ENCODE data around the gene RFXANK. TPM values are rescaled to one million over a fixed set of nuclear protein-coding genes. Genes with fewer than 3 reads are reported as not detected.
"Not testable (repeated sequence)": the region's sequence is repeated elsewhere in the genome, so short reads cannot be mapped to it uniquely, and the experiment has no call there.

RFXANK gene
- total RNA-seq, 4 donors from 2014 or later = 24.4 to 60.2 (median 53.8) TPM

DNA sequence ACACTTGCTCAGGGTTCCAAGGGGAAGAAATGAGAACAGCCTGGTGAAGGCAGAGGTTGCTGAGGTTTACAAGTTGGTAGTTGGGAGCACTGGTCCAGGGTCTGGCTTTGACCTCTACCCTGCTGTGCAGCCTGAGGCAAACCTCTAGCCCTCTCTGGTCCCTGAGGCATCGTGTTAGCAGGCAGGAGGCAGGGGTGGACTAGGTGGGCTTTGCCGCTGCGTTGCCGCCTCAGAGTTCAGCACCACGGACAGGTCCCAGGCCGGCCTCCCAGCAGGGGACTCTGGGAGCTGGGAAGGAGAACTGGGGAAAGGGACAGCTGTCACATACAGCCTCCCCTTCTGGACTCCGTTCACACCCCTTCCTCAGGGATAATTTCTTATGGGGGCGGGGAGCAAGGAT, 22.8 kb downstream of the RFXANK start:
- no peak for DNase-seq
- H3K4me1 ChIP-seq = no peaks in the 10 kb centered on the region
- no peak overlapping the region for H3K4me3 ChIP-seq
- H3K27ac ChIP-seq = no peak overlapping the region
- TF ChIP-seq POLR2A (IDR thresholded peaks at IDR 0.05) = no peak
- TF ChIP-seq, protein P1, sequence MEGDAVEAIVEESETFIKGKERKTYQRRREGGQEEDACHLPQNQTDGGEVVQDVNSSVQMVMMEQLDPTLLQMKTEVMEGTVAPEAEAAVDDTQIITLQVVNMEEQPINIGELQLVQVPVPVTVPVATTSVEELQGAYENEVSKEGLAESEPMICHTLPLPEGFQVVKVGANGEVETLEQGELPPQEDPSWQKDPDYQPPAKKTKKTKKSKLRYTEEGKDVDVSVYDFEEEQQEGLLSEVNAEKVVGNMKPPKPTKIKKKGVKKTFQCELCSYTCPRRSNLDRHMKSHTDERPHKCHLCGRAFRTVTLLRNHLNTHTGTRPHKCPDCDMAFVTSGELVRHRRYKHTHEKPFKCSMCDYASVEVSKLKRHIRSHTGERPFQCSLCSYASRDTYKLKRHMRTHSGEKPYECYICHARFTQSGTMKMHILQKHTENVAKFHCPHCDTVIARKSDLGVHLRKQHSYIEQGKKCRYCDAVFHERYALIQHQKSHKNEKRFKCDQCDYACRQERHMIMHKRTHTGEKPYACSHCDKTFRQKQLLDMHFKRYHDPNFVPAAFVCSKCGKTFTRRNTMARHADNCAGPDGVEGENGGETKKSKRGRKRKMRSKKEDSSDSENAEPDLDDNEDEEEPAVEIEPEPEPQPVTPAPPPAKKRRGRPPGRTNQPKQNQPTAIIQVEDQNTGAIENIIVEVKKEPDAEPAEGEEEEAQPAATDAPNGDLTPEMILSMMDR (IDR thresholded peaks at IDR 0.05) = no peak
- no peaks in the 10 kb centered on the region for H3K9me3 ChIP-seq
- H3K27me3 ChIP-seq = peaks cover 0 to 21% of the 10 kb centered on the region in 2 donors
- intact Hi-C loops (cut with DNase I; ENCODE audit: low total_unique reads) = no loop called here
- no peaks in the 10 kb centered on the region for H3K36me3 ChIP-seq

DNA sequence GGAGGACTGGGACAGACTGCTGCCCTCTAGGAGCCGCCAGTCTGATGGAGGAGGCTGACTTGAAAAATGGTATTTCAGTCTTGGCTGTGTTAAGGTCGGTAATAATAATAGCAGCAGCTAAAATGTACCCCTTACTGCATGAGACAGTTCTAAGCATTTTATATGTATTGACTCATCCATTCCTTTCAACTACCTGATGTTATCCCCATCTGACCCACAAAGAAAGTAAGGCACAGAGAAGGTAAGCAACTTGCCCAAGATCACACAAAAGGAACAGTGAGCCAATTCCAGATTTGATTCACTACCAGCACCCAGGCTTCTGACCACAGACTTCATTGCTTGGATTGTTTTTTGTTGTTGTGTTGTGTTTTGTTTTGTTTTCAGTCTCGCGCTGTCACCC, 23.7 kb downstream of the RFXANK start:
- no peaks in the 10 kb centered on the region for H3K36me3 ChIP-seq
- no peaks in the 10 kb centered on the region for H3K9me3 ChIP-seq
- H3K27me3 ChIP-seq = peaks cover 0 to 21% of the 10 kb centered on the region in 2 donors
- H3K4me1 ChIP-seq = no peaks in the 10 kb centered on the region
- DNase-seq = no peak
- no peak overlapping the region for H3K27ac ChIP-seq
- no peak for TF ChIP-seq POLR2A (IDR thresholded peaks at IDR 0.05)
- TF ChIP-seq, protein P1 (IDR thresholded peaks at IDR 0.05) = no peak
- no peak overlapping the region for H3K4me3 ChIP-seq
- intact Hi-C loops (cut with DNase I; ENCODE audit: low total_unique reads) = no loop called here

DNA sequence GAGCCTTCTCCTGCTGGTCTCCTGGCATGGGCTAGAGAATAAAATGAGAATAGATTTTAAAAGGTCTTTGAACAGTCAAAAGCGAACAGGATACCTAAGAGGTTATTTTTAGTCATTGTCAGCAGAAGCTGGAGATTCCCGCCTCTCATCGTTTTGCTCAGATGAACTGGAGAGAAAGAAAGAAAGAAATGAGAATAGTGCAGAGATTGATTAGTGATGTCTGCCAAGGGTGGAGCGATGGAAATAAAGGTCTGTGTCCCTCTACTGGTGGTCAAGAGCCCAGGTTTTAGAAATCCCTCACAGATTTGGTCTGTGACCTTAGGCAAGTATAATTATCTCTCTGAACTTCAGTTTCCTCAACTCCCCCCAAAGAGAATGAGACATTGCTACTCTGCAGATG, 25.0 kb downstream of the RFXANK start:
- intact Hi-C loops (cut with DNase I; ENCODE audit: low total_unique reads) = no loop called here
- no peak for DNase-seq
- H3K36me3 ChIP-seq = no peaks in the 10 kb centered on the region
- peaks cover 0 to 16% of the 10 kb centered on the region in 2 donors for H3K27me3 ChIP-seq
- no peak overlapping the region for H3K27ac ChIP-seq
- no peaks in the 10 kb centered on the region for H3K9me3 ChIP-seq
- TF ChIP-seq, protein P1 (IDR thresholded peaks at IDR 0.05) = no peak
- TF ChIP-seq POLR2A (IDR thresholded peaks at IDR 0.05) = no peak
- no peak overlapping the region for H3K4me3 ChIP-seq
- H3K4me1 ChIP-seq = no peaks in the 10 kb centered on the region

DNA sequence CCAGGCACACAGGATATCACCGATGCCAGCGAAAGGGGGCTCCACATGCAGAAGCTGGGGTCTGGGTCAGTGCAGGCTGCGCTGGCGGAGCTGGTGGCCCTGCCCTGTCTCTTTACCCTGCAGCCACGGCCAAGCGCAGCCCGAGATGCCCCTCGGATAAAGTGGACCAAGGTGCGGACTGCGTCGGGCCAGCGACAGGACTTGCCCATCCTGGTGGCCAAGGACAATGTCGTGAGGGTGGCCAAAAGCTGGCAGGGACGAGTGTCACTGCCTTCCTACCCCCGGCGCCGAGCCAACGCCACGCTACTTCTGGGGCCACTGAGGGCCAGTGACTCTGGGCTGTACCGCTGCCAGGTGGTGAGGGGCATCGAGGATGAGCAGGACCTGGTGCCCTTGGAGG, 26.9 kb downstream of the RFXANK start:
- Histone ChIP-seq H3K9me3 (no peaks in the 10 kb centered on the region), H3K27me3 (peaks cover 0 to 9% of the 10 kb centered on the region in 2 donors), H3K27ac (no peak overlapping the region), H3K4me1 (no peaks in the 10 kb centered on the region), H3K36me3 (no peaks in the 10 kb centered on the region), H3K4me3 (no peak overlapping the region)
- no peak for DNase-seq
- no peak for TF ChIP-seq POLR2A (IDR thresholded peaks at IDR 0.05)
- TF ChIP-seq, protein P1 (IDR thresholded peaks at IDR 0.05) = no peak
- intact Hi-C loops (cut with DNase I; ENCODE audit: low total_unique reads) = no loop called here

DNA sequence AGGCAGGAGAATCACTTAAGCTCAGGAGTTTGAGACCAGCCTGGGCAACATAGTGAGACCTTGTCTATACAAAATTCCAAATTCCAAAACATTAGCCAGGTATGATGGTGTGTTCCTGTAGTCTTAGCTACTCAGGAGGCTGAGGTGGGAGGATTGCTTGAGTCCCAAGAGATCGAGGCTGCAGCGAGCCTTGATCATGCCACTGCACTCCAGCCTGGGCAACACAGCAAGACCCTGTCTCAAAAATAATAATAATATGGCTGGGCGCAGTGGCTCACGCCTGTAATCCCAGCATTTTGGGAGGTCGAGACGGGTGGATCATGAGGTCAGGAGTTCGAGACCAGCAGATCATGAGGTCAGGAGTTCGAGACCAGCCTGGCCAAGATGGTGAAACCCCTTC, 28.9 kb downstream of the RFXANK start:
- DNase-seq; H3K36me3 ChIP-seq; H3K9me3 ChIP-seq; H3K4me1 ChIP-seq; H3K4me3 ChIP-seq; H3K27ac ChIP-seq; intact Hi-C loops (cut with DNase I; ENCODE audit: low total_unique reads); H3K27me3 ChIP-seq: not testable (repeated sequence)

DNA sequence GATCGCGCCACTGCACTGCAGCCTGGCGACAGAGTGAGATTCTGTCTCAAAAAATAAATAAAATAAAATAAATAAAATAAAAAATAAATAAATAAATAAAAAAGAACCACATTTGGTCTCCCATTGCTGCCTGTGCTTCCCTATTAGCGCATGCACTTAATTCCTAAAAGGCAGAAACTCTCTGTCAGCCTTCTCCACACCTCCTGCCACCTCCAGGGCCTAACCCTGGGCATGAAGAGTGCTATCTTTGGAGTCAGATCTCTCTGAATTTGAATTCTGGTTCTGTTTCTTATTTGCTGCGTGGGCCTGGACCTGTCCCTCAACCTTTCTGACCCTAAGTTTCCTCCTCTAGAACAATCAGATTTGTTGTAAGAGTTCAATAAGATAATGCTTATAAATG, 31.0 kb downstream of the RFXANK start:
- Histone ChIP-seq H3K27ac (no peak overlapping the region), H3K9me3 (no peaks in the 10 kb centered on the region), H3K4me1 (peaks cover 0 to 4% of the 10 kb centered on the region in 2 donors), H3K36me3 (no peaks in the 10 kb centered on the region), H3K27me3 (peaks cover 0 to 11% of the 10 kb centered on the region in 2 donors), H3K4me3 (no peak overlapping the region)
- TF ChIP-seq, protein P1 (IDR thresholded peaks at IDR 0.05) = no peak
- TF ChIP-seq POLR2A (IDR thresholded peaks at IDR 0.05) = no peak
- DNase-seq = no peak
- intact Hi-C loops (cut with DNase I; ENCODE audit: low total_unique reads) = no loop called here
